Pulmonary artery endothelial cell (primary cell): ENCODE measurements around the gene SAMD7. TPM values are rescaled to one million over a fixed set of nuclear protein-coding genes. Genes with fewer than 3 reads are reported as not detected.

Experiments used
- DNase-seq: peaks from one replicate; pipeline ENCODE4 v3.0.0-alpha.2; 2011; ENCODE audit warnings: low read depth, low spot score
- total RNA-seq: library from RNA; depleted of rRNA; stranded (reverse); fragments of >200 nt; gene quantifications from 2 replicates; pipeline ENCODE4 v1.2.3, GENCODE V29; 2014

Gene SAMD7
- total RNA-seq, 1 donor from 2014 or later: not detected

GRCh38 chr3:169965562-169966427 lies 54.4 kb downstream of the SAMD7 start:
- DNase-seq: no peak

GRCh38 chr3:169966428-169966950 lies 55.1 kb downstream of the SAMD7 start, which contains the start of gene SEC62:
TSS of gene SEC62 (plus strand) at chr3:169966807. CDS start at chr3:169966823, 16 bp downstream.
- peak; percentile 71 for DNase-seq

- DNase-seq: no peak
Measured at GRCh38 chr3:169966951-169967915, 55.9 kb downstream of the SAMD7 start.

- no peak for DNase-seq
Measured at GRCh38 chr3:169968224-169968885, 57.0 kb downstream of the SAMD7 start.

- DNase-seq: no peak
Measured at GRCh38 chr3:169969174-169970095, 58.1 kb downstream of the SAMD7 start.

GRCh38 chr3:169970847-169971246 lies 59.5 kb downstream of the SAMD7 start:
- no peak for DNase-seq

GRCh38 chr3:169971522-169971921 lies 60.1 kb downstream of the SAMD7 start:
- DNase-seq: no peak

GRCh38 chr3:169980055-169980454 lies 68.7 kb downstream of the SAMD7 start:
- DNase-seq: no peak

GRCh38 chr3:169984292-169984691 lies 72.9 kb downstream of the SAMD7 start:
- DNase-seq: no peak

Other genes with a start within 250 kb of the SAMD7 start
- gene MECOM, start 247.9 kb upstream of the SAMD7 start, total RNA-seq: 84.3 and 117 TPM in 2 replicates
- gene TERC, start 146.5 kb upstream of the SAMD7 start, total RNA-seq: 70.7 and 108 TPM in 2 replicates
- gene ACTRT3, start 142.0 kb upstream of the SAMD7 start, total RNA-seq: 4.0 and 5.1 TPM in 2 replicates
- gene MYNN, start 138.2 kb upstream of the SAMD7 start, total RNA-seq: 20.2 and 23.5 TPM in 2 replicates
- 0.07 TPM in 1 of 2 replicates, not detected in the other for gene LRRIQ4, start 98.7 kb upstream of the SAMD7 start, total RNA-seq
- gene LRRC34, start 98.7 kb upstream of the SAMD7 start, total RNA-seq: 2.2 and 2.4 TPM in 2 replicates
- gene LRRC31, start 41.6 kb upstream of the SAMD7 start, total RNA-seq: not detected in 2 replicates
- 39.5 and 78.8 TPM in 2 replicates for gene SEC62, start 55.2 kb downstream of the SAMD7 start, total RNA-seq
- gene GPR160, start 126.4 kb downstream of the SAMD7 start, total RNA-seq: 2.2 and 2.6 TPM in 2 replicates